ENCODE data around the gene RERE. TPM values are rescaled to one million over a fixed set of nuclear protein-coding genes. Genes with fewer than 3 reads are reported as not detected.

RERE gene
- total RNA-seq, 1 experiment from 2014 or later: 40.6 TPM

DNA sequence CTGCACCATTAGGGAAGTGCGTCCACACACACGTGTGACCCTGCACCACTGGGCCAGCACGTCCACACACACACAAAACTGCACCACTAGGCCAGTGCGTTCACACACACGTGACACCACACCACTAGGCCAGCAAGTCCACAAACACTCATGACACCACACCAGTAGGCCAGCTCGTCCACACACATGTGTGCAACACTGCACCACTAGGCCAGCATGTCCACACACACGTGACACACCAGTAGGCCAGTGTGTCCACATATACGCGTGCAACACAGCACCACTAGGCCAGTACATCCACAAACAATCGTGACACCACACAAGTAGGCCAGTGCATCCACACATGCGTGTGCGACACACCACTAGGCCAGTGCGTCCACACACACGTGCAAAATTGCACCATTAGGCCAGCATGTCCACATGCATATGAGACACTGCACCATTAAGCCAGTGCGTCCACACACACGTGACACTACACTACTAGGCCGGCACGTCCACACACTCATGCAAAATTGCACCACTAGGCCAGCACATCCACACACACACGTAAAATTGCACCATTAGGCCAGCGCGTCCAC is 264.5 kb downstream of the RERE start:
- no peak for ATAC-seq
- ChIA-PET POLR2A (no interaction called here), CTCF (interaction anchor here (1.7 to 2.1 kb wide), 2 partner anchors 9 to 174 kb away, joined by 4 to 5 read pairs; no protein-coding TSS in a partner anchor), RAD21 (ENCODE audit: low non-redundant PET in 1 of 2, low total read pairs in 2 of 2, uncharacterized antibody in 2 of 2, unreplicated experiment in 2 of 2) (no interaction called here)
- no peak overlapping the region for H3K4me3 ChIP-seq (replicated peaks in 1 of 2; ENCODE audit: low read depth in 1 of 2, low read length in 2 of 2)
- intact Hi-C loops (cut with micrococcal nuclease): no loop called here
- H3K9ac ChIP-seq (ENCODE audit: low read length): no peak overlapping the region
- no peak for DNase-seq (ENCODE audit: low read depth, low spot score)
- no peak overlapping the region for H3K27ac ChIP-seq (ENCODE audit: low read depth, low read length)
- BruUV-seq (replicated peaks): no TSS peak
- H3K9me2 ChIP-seq (ENCODE audit: insufficient read depth): no peaks in the 10 kb centered on the region
- H3K9me3 ChIP-seq (ENCODE audit: control insufficient read depth in 1 of 2, insufficient read depth in 1 of 2, low read depth in 1 of 2, low read length in 2 of 2): no peaks in the 10 kb centered on the region
- no peaks in the 10 kb centered on the region for H3K4me1 ChIP-seq (ENCODE audit: control insufficient read depth in 1 of 2, insufficient read depth in 2 of 2, low read length in 2 of 2)
- no peak overlapping the region for H3K4me2 ChIP-seq (ENCODE audit: low read length)
- TF ChIP-seq, protein P1, sequence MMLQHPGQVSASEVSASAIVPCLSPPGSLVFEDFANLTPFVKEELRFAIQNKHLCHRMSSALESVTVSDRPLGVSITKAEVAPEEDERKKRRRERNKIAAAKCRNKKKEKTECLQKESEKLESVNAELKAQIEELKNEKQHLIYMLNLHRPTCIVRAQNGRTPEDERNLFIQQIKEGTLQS (IDR thresholded peaks at IDR 0.05): no peak
- TF ChIP-seq EZH2phosphoT487 (IDR thresholded peaks at IDR 0.05; ENCODE audit: borderline replicate concordance) (no peak), SIN3A (IDR thresholded peaks at IDR 0.05; ENCODE audit: low read depth) (no peak), ZNF274 (IDR thresholded peaks at IDR 0.05; ENCODE audit: low read depth, low read length) (no peak), SP1 (IDR thresholded peaks at IDR 0.05; ENCODE audit: low read depth) (no peak), EGR1 (IDR thresholded peaks at IDR 0.05; ENCODE audit: low read depth) (no peak), YY1 (IDR thresholded peaks at IDR 0.05; ENCODE audit: extremely low read depth, insufficient replicate concordance, low read depth, low read length) (no peak), RAD21 (IDR thresholded peaks at IDR 0.05; ENCODE audit: low read depth) (no peak), CEBPB (IDR thresholded peaks at IDR 0.05; ENCODE audit: low read depth) (no peak), CBX3 (IDR thresholded peaks at IDR 0.05; ENCODE audit: low read depth) (no peak), ELF1 (IDR thresholded peaks at IDR 0.05; ENCODE audit: borderline replicate concordance, low read depth) (no peak), SRF (IDR thresholded peaks at IDR 0.05; ENCODE audit: low read depth) (no peak), POLR2A (IDR thresholded peaks at IDR 0.05; ENCODE audit: borderline replicate concordance, extremely low read depth, insufficient read depth, insufficient read length) (no peak), POLR2AphosphoS5 (IDR thresholded peaks at IDR 0.05; ENCODE audit: low read depth, low read length) (no peak), FOSL1 (IDR thresholded peaks at IDR 0.05; ENCODE audit: low read depth) (no peak), JUND (IDR thresholded peaks at IDR 0.05) (no peak), TCF7L2 (IDR thresholded peaks at IDR 0.05; ENCODE audit: borderline replicate concordance, extremely low read depth, insufficient read depth, insufficient read length) (no peak)
- TF ChIP-seq, protein P2, sequence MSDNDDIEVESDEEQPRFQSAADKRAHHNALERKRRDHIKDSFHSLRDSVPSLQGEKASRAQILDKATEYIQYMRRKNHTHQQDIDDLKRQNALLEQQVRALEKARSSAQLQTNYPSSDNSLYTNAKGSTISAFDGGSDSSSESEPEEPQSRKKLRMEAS (IDR thresholded peaks at IDR 0.05): no peak
- TF ChIP-seq, protein P3, sequence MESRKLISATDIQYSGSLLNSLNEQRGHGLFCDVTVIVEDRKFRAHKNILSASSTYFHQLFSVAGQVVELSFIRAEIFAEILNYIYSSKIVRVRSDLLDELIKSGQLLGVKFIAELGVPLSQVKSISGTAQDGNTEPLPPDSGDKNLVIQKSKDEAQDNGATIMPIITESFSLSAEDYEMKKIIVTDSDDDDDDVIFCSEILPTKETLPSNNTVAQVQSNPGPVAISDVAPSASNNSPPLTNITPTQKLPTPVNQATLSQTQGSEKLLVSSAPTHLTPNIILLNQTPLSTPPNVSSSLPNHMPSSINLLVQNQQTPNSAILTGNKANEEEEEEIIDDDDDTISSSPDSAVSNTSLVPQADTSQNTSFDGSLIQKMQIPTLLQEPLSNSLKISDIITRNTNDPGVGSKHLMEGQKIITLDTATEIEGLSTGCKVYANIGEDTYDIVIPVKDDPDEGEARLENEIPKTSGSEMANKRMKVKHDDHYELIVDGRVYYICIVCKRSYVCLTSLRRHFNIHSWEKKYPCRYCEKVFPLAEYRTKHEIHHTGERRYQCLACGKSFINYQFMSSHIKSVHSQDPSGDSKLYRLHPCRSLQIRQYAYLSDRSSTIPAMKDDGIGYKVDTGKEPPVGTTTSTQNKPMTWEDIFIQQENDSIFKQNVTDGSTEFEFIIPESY (IDR thresholded peaks at IDR 0.05; ENCODE audit: extremely low read depth, insufficient replicate concordance, low read length): no peak
- TF ChIP-seq, protein P4, sequence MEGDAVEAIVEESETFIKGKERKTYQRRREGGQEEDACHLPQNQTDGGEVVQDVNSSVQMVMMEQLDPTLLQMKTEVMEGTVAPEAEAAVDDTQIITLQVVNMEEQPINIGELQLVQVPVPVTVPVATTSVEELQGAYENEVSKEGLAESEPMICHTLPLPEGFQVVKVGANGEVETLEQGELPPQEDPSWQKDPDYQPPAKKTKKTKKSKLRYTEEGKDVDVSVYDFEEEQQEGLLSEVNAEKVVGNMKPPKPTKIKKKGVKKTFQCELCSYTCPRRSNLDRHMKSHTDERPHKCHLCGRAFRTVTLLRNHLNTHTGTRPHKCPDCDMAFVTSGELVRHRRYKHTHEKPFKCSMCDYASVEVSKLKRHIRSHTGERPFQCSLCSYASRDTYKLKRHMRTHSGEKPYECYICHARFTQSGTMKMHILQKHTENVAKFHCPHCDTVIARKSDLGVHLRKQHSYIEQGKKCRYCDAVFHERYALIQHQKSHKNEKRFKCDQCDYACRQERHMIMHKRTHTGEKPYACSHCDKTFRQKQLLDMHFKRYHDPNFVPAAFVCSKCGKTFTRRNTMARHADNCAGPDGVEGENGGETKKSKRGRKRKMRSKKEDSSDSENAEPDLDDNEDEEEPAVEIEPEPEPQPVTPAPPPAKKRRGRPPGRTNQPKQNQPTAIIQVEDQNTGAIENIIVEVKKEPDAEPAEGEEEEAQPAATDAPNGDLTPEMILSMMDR (IDR thresholded peaks at IDR 0.05 in 2 of 3, conservative IDR thresholded peaks at IDR 0.05 in 1 of 3; ENCODE audit: borderline replicate concordance in 1 of 3, insufficient read depth in 1 of 3, low read depth in 2 of 3, low read length in 2 of 3): no peak
- H3K36me3 ChIP-seq (ENCODE audit: control insufficient read depth in 1 of 2, insufficient read depth in 2 of 2, low read length in 2 of 2): no peaks in the 10 kb centered on the region
- H2AFZ ChIP-seq (ENCODE audit: low read depth, low read length, poor library complexity, severe bottlenecking): no peak overlapping the region
- H4K20me1 ChIP-seq (ENCODE audit: insufficient read depth): no peaks in the 10 kb centered on the region
- H3K27me3 ChIP-seq (ENCODE audit: insufficient read depth, low read length): no peaks in the 10 kb centered on the region
- no peaks in the 10 kb centered on the region for H3K79me2 ChIP-seq (ENCODE audit: insufficient read depth, low read length)
